Umbilical cord (tissue), 2 donors: ENCODE data around the gene GNG7. TPM values are rescaled to one million over a fixed set of nuclear protein-coding genes. Genes with fewer than 3 reads are reported as not detected.
A peak's percentile ranks its signal among the peaks of the same experiment; 100 is the strongest.
"Not testable (repeated sequence)": the region's sequence is repeated elsewhere in the genome, so short reads cannot be mapped to it uniquely, and the experiment has no call there.

Experiments used
- DNase-seq: peaks from one replicate; pipeline ENCODE4 v3.0.0-alpha.2; 2015; ENCODE audit warnings: low spot score
- total RNA-seq: library from RNA; depleted of rRNA; stranded (reverse); fragments of >200 nt; gene quantifications from one replicate; pipeline ENCODE4 v1.2.3, GENCODE V29; 2014; ENCODE audit warnings: low replicate concordance; ENCODE audit not compliant: insufficient read depth

GNG7 gene
- total RNA-seq, 1 donor from 2014 or later: 0.48 TPM

- not testable (repeated sequence) for DNase-seq
Observed at GRCh38 chr19:2537584-2537983, 164.9 kb downstream of the GNG7 start.

GRCh38 chr19:2536461-2536860, 166.0 kb downstream of the GNG7 start:
- no peak for DNase-seq

- peak; percentile 45 for DNase-seq
Observed at GRCh38 chr19:2534423-2535013, 168.0 kb downstream of the GNG7 start.

GRCh38 chr19:2533686-2534422, 168.6 kb downstream of the GNG7 start:
- DNase-seq: no peak

- DNase-seq: no peak
Observed at GRCh38 chr19:2533072-2533425, 169.4 kb downstream of the GNG7 start.

GRCh38 chr19:2532252-2533071, 170.0 kb downstream of the GNG7 start:
- no peak for DNase-seq

GRCh38 chr19:2529942-2530341, 172.6 kb downstream of the GNG7 start:
- DNase-seq: not testable (repeated sequence)

GRCh38 chr19:2529473-2529918, 173.0 kb downstream of the GNG7 start:
- DNase-seq: no peak

GRCh38 chr19:2528675-2529101, 173.8 kb downstream of the GNG7 start:
- no peak for DNase-seq

- no peak for DNase-seq
Observed at GRCh38 chr19:2527686-2528085, 174.8 kb downstream of the GNG7 start.

- no peak for DNase-seq
Observed at GRCh38 chr19:2527171-2527570, 175.3 kb downstream of the GNG7 start.

GRCh38 chr19:2524840-2525723, 177.4 kb downstream of the GNG7 start:
- DNase-seq: no peak

- DNase-seq: no peak
Observed at GRCh38 chr19:2524361-2524839, 178.1 kb downstream of the GNG7 start.

GRCh38 chr19:2523630-2524311, 178.7 kb downstream of the GNG7 start:
- DNase-seq: peak; percentile 80

GRCh38 chr19:2519482-2519881, 183.0 kb downstream of the GNG7 start:
- no peak for DNase-seq

- DNase-seq: not testable (repeated sequence)
Observed at GRCh38 chr19:2518856-2519255, 183.6 kb downstream of the GNG7 start.

- no peak for DNase-seq
Observed at GRCh38 chr19:2517881-2518601, 184.5 kb downstream of the GNG7 start.

GRCh38 chr19:2516727-2517126, 185.8 kb downstream of the GNG7 start:
- DNase-seq: no peak

- no peak for DNase-seq
Observed at GRCh38 chr19:2514981-2515518, 187.4 kb downstream of the GNG7 start.
